ENCODE results near the gene MN1. TPM values are rescaled to one million over a fixed set of nuclear protein-coding genes. Genes with fewer than 3 reads are reported as not detected.

MN1 gene
- total RNA-seq, 1 experiment from 2014 or later, result 8.2 TPM

DNA sequence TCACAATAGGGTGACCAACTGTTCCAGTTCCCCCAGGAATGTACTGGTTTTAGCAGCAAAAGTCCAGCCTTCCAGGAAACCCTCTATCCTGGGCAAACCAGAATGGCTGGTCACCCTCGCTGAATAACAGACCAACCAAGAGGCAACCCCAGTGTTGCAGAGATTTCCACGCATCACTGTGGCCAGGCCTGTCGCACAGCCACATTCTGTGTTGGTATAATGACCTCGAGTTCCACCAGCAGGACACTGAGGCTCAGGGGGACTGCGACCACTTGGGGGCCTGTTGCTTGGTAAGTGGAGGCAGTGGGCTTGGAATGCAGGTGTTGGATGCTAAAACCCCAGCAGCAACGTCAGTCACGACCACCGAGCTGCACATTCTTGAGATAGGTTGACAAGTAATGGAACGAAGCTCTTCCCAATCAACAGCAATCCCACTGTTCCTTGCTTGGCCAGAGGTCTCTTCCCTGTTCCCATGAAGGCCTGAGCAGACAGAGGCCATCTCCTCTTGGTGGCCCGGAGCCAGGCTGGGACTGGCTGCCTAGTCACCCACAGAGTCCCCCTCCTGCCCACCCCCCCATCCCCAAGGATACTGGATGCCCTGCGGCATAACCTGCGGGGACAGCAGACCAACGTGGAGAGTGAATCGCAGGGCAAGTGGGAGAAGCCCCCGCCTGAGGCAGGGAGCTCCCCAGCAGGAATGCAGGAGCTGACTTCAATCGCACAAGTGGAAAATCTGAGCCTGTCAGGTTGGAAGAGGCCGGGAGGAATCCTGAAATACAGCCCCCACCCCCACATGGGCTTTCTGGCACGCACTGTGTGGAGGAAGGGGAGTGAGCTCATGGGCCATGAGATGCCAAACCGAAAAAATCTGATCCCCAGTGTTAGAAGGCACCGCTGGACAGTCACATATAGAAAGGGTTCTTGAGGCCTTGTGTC is 43.4 kb upstream of the MN1 start:
- no TSS peak for BruUV-seq (replicated peaks)
- Histone ChIP-seq H3K9me3 (ENCODE audit: insufficient read depth, low read depth) (no peaks in the 10 kb centered on the region), H3K4me3 (no peak overlapping the region), H4K20me1 (ENCODE audit: insufficient read depth) (peaks cover 3% of the 10 kb centered on the region; the same call in 1 of the 2 replicates), H3K36me3 (ENCODE audit: low read depth) (no peaks in the 10 kb centered on the region), H3K27me3 (ENCODE audit: insufficient read depth, low read depth) (no peaks in the 10 kb centered on the region), H3K79me2 (ENCODE audit: low read depth) (no peaks in the 10 kb centered on the region), H2AFZ (no peak overlapping the region), H3F3A (ENCODE audit: insufficient read depth, low read depth) (no peaks in the 10 kb centered on the region; the same call in 1 of the 2 replicates), H3K9me2 (ENCODE audit: insufficient read depth) (no peaks in the 10 kb centered on the region), H3K27ac (no peak overlapping the region), H3K4me2 (no peak overlapping the region), H3K4me1 (replicated peaks; ENCODE audit: insufficient read depth) (no peaks in the 10 kb centered on the region)
- CTCF ChIA-PET, result no interaction called here
- POLR2A ChIA-PET (ENCODE audit: unreplicated experiment), result interaction anchor here (0.6 kb wide), 1 partner anchor 17 kb away, joined by 3 read pairs; no protein-coding TSS in a partner anchor
- no peak for DNase-seq
- TF ChIP-seq CTCF (conservative IDR thresholded peaks at IDR 0.05), result no peak
- no peak for TF ChIP-seq EZH2 (IDR thresholded peaks at IDR 0.05; ENCODE audit: low read depth)
- intact Hi-C loops (cut with micrococcal nuclease; ENCODE audit: unreplicated experiment), result no loop called here

- H3K9me2 ChIP-seq (ENCODE audit: insufficient read depth), result no peaks in the 10 kb centered on the region
- no peak for DNase-seq
- H3K4me1 ChIP-seq (replicated peaks; ENCODE audit: insufficient read depth), result no peaks in the 10 kb centered on the region
- H3K36me3 ChIP-seq (ENCODE audit: low read depth), result no peaks in the 10 kb centered on the region
- no TSS peak for BruUV-seq (replicated peaks)
- no peaks in the 10 kb centered on the region for H3K9me3 ChIP-seq (ENCODE audit: insufficient read depth, low read depth)
- no peaks in the 10 kb centered on the region; the same call in 1 of the 2 replicates for H3F3A ChIP-seq (ENCODE audit: insufficient read depth, low read depth)
- H3K79me2 ChIP-seq (ENCODE audit: low read depth), result no peaks in the 10 kb centered on the region
- ChIA-PET CTCF (no interaction called here), POLR2A (ENCODE audit: unreplicated experiment) (no interaction called here)
- H4K20me1 ChIP-seq (ENCODE audit: insufficient read depth), result peaks cover 3% of the 10 kb centered on the region; the same call in 1 of the 2 replicates
- intact Hi-C loops (cut with micrococcal nuclease; ENCODE audit: unreplicated experiment), result no loop called here
- no peak overlapping the region for H3K27ac ChIP-seq
- H3K4me2 ChIP-seq, result no peak overlapping the region
- TF ChIP-seq CTCF (conservative IDR thresholded peaks at IDR 0.05), result no peak
- TF ChIP-seq EZH2 (IDR thresholded peaks at IDR 0.05; ENCODE audit: low read depth), result no peak
- H3K27me3 ChIP-seq (ENCODE audit: insufficient read depth, low read depth), result no peaks in the 10 kb centered on the region
- H2AFZ ChIP-seq, result no peak overlapping the region
- no peak overlapping the region for H3K4me3 ChIP-seq
Observed at GRCh38 chr22:27844256-27844655, 42.7 kb upstream of the MN1 start.

DNA sequence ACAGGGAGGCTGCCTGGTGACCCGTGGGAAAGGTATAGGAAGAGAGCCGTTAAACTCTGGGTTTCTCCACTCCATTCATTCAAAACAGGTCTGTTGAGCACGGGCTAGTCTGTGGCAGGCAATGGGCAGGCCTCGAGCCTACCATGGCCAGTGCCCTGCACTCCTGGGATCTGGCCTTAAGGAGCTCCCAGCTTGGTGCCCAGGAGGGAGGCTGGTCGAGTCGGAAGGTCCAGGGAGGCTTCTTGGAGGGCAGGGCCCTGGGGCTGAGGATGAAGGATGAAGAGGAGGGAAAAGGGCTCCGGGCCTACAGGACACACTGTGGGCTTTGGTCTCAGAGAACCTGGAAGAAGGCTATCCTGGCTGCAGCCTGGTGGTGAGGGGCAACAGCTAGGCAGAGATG is 41.9 kb upstream of the MN1 start:
- BruUV-seq (replicated peaks), result no TSS peak
- TF ChIP-seq CTCF (conservative IDR thresholded peaks at IDR 0.05), result no peak
- no peak for TF ChIP-seq EZH2 (IDR thresholded peaks at IDR 0.05; ENCODE audit: low read depth)
- Histone ChIP-seq H3K4me2 (no peak overlapping the region), H3K36me3 (ENCODE audit: low read depth) (no peaks in the 10 kb centered on the region), H3F3A (ENCODE audit: insufficient read depth, low read depth) (no peaks in the 10 kb centered on the region), H3K4me3 (no peak overlapping the region), H2AFZ (no peak overlapping the region), H3K27me3 (ENCODE audit: insufficient read depth, low read depth) (no peaks in the 10 kb centered on the region), H3K9me3 (ENCODE audit: insufficient read depth, low read depth) (no peaks in the 10 kb centered on the region), H4K20me1 (ENCODE audit: insufficient read depth) (peaks cover 3% of the 10 kb centered on the region; the same call in 1 of the 2 replicates), H3K9me2 (ENCODE audit: insufficient read depth) (no peaks in the 10 kb centered on the region), H3K79me2 (ENCODE audit: low read depth) (no peaks in the 10 kb centered on the region), H3K27ac (no peak overlapping the region), H3K4me1 (replicated peaks; ENCODE audit: insufficient read depth) (no peaks in the 10 kb centered on the region)
- no peak for DNase-seq
- intact Hi-C loops (cut with micrococcal nuclease; ENCODE audit: unreplicated experiment), result no loop called here
- ChIA-PET CTCF (no interaction called here), POLR2A (ENCODE audit: unreplicated experiment) (interaction anchor here (0.6 kb wide), 1 partner anchor 337 kb away, joined by 4 read pairs; no protein-coding TSS in a partner anchor)

Measured in PC-9 (cell line).